ENCODE measurements around the gene KLK12. TPM values are rescaled to one million over a fixed set of nuclear protein-coding genes. Genes with fewer than 3 reads are reported as not detected.

Gene KLK12
- total RNA-seq, 1 donor from 2014 or later, result not detected

- DNase-seq (ENCODE audit: low spot score), result no peak
- intact Hi-C loops (cut with DNase I), result no loop called here
Observed at GRCh38 chr19:51060336-51060735, 25.5 kb upstream of the KLK12 start.

GRCh38 chr19:51059715-51060114, 24.9 kb upstream of the KLK12 start:
- DNase-seq (ENCODE audit: low spot score), result no peak
- intact Hi-C loops (cut with DNase I), result no loop called here

- no peak for DNase-seq (ENCODE audit: low spot score)
Observed at GRCh38 chr19:51055866-51056265, 21.1 kb upstream of the KLK12 start.

GRCh38 chr19:51047031-51047335, 12.2 kb upstream of the KLK12 start:
- no peak for DNase-seq (ENCODE audit: low spot score)
- intact Hi-C loops (cut with DNase I), result no loop called here

More at GRCh38 chr19:51055866-51056265, 21.1 kb upstream of the KLK12 start:
- intact Hi-C loops (cut with DNase I), result no loop called here

GRCh38 chr19:51044327-51044726, 9.5 kb upstream of the KLK12 start:
- intact Hi-C loops (cut with DNase I), result no loop called here
- DNase-seq (ENCODE audit: low spot score), result no peak

- no peak for DNase-seq (ENCODE audit: low spot score)
- intact Hi-C loops (cut with DNase I), result no loop called here
Observed at GRCh38 chr19:51043497-51043896, 8.7 kb upstream of the KLK12 start.

GRCh38 chr19:51040151-51040550, 5.3 kb upstream of the KLK12 start:
- no peak for DNase-seq (ENCODE audit: low spot score)
- intact Hi-C loops (cut with DNase I), result no loop called here

GRCh38 chr19:51036519-51036918, 1.7 kb upstream of the KLK12 start:
- no peak for DNase-seq (ENCODE audit: low spot score)
- intact Hi-C loops (cut with DNase I), result no loop called here

- DNase-seq (ENCODE audit: low spot score), result no peak
- intact Hi-C loops (cut with DNase I), result no loop called here
Observed at GRCh38 chr19:51031880-51032225, 2.9 kb downstream of the KLK12 start.

- intact Hi-C loops (cut with DNase I), result no loop called here
- no peak for DNase-seq (ENCODE audit: low spot score)
Observed at GRCh38 chr19:51031220-51031879, 3.5 kb downstream of the KLK12 start.

GRCh38 chr19:51030631-51031030, 4.2 kb downstream of the KLK12 start:
- no peak for DNase-seq (ENCODE audit: low spot score)
- intact Hi-C loops (cut with DNase I), result no loop called here

GRCh38 chr19:51029718-51030117, 5.1 kb downstream of the KLK12 start:
- intact Hi-C loops (cut with DNase I), result no loop called here
- DNase-seq (ENCODE audit: low spot score), result no peak

- DNase-seq (ENCODE audit: low spot score), result no peak
Observed at GRCh38 chr19:51027873-51028272, 6.9 kb downstream of the KLK12 start.

GRCh38 chr19:51027126-51027806, 7.5 kb downstream of the KLK12 start:
- DNase-seq (ENCODE audit: low spot score), result no peak
- intact Hi-C loops (cut with DNase I), result no loop called here

More at GRCh38 chr19:51027873-51028272, 6.9 kb downstream of the KLK12 start:
- intact Hi-C loops (cut with DNase I), result no loop called here

GRCh38 chr19:51026554-51026831, 8.3 kb downstream of the KLK12 start, which contains the start of gene KLK11:
TSS of gene KLK11 (minus strand) at chr19:51026616. CDS start at chr19:51025631, 985 bp downstream.
- intact Hi-C loops (cut with DNase I), result no loop called here
- no peak for DNase-seq (ENCODE audit: low spot score)

GRCh38 chr19:51025809-51026553, 8.8 kb downstream of the KLK12 start:
- DNase-seq (ENCODE audit: low spot score), result no peak
- intact Hi-C loops (cut with DNase I), result no loop called here

- intact Hi-C loops (cut with DNase I), result no loop called here
- no peak for DNase-seq (ENCODE audit: low spot score)
Observed at GRCh38 chr19:51025401-51025800, 9.4 kb downstream of the KLK12 start.

GRCh38 chr19:51024924-51025323, 9.9 kb downstream of the KLK12 start:
- no peak for DNase-seq (ENCODE audit: low spot score)
- intact Hi-C loops (cut with DNase I), result loop anchor here (5.0 kb wide), 1 partner anchor 132 kb away; no protein-coding TSS in a partner anchor

GRCh38 chr19:51023946-51024345, 10.9 kb downstream of the KLK12 start:
- intact Hi-C loops (cut with DNase I), result loop anchor here (5.0 kb wide), 1 partner anchor 133 kb away; no protein-coding TSS in a partner anchor
- peak; percentile 20 for DNase-seq (ENCODE audit: low spot score)

GRCh38 chr19:51022526-51022925, 12.3 kb downstream of the KLK12 start:
- peak; percentile 74 for DNase-seq (ENCODE audit: low spot score)
- intact Hi-C loops (cut with DNase I), result loop anchor here (5.0 kb wide), 1 partner anchor 135 kb away; no protein-coding TSS in a partner anchor

Data from cardiac septum (tissue), 1 donor.